HG02759 (cell line): ENCODE results near the gene FBXO17.

Source experiments
- ATAC-seq: cut with Tn5 transposase; IDR thresholded peaks from one replicate; pipeline ENCODE4 v1.9.1; 2021; ENCODE audit warnings: mild to moderate bottlenecking, moderate library complexity; ENCODE audit not compliant: unreplicated experiment

FBXO17 gene

GRCh38 chr19:38894968-38895367 lies 80.6 kb downstream of the FBXO17 start:
- no peak for ATAC-seq

- ATAC-seq: no peak
Observed at GRCh38 chr19:38893341-38893771, 82.2 kb downstream of the FBXO17 start.

- ATAC-seq: no peak
Observed at GRCh38 chr19:38892841-38893240, 82.7 kb downstream of the FBXO17 start.

- no peak for ATAC-seq
Observed at GRCh38 chr19:38891771-38892170, 83.8 kb downstream of the FBXO17 start.
